NT2/D1 (cell line): ENCODE measurements around the gene RGS1.

Experiments used
- SUZ12 ChIP-seq: IDR thresholded peaks from 2 replicates; pipeline ENCODE4 v1.6.1; 2011; ENCODE audit not compliant: insufficient read length, insufficient read depth; ENCODE audit errors: extremely low read depth
- YY1 ChIP-seq: IDR thresholded peaks from 2 replicates; pipeline ENCODE4 v1.6.1; 2011; ENCODE audit not compliant: insufficient read length, insufficient read depth

DNA sequence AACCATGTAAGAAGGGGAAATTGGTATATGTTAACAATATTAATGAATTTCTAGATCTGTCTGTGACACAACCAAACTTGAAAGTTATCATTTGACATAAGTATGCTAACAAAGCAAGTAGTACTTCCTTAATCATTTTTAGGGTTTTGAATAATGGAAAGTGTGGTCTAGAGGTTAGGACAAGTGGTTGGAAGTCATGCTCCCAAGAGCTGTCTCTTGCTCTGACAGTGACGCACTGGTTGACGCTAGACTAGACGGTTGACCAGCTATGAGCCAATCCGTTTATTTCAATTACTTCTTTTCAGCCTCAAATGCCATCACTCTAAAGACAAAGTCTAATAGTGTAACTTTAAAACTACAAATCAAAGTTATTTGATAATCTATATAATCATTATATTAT is 20.7 kb upstream of the RGS1 start:
- TF ChIP-seq SUZ12 (no peak), YY1 (no peak)
